ENCODE data around the gene CNP. TPM values are rescaled to one million over a fixed set of nuclear protein-coding genes. Genes with fewer than 3 reads are reported as not detected.

Gene CNP
- total and polyA plus RNA-seq, 10 of the 15 experiments (the other 5 are each of a cell fraction or from before 2014, with no cell fraction given) = 1.8 to 60.7 (median 31.4) TPM

DNA sequence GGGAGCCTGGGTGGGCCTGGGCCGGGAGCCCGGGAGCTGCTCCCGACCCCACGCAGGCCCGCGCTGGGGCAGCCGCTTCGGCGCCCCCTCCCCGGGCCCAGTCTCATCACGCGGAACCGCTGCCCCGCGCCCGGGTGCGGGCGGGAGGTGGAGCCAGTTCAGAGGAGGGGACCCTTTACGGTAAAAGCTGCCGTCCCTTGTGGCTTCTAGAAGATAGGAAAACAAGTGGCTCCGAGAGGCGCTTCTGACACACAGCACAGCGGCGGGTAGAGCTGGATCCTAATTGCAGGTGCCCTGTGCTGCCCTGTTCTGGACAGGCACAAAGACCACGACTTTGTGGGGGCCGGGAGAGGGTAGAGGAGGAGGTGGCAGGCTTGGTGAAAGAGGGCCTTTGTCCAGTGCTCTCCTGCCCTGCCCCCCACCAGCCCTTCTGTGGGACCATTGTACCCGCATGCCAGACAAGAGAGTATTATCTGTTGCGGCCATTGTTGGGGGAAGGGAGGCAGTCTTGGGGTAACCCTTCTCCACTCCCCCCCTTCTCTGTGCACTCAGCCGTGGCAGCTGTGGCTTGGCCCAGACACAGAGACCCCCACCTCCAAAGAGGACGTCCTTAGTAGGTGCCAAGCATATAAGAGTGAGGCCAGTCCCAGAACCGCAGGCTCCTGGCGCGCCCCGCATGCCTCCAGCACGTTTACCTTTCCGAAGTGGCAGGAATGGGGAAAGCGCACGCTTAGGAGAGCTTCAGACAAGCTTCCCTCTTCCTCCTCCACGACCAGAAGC is 736 bp downstream of the CNP start:
- 23% methylated on average over 39 of the region's 39 CpGs for WGBS (ENCODE audit: insufficient coverage, insufficient replicate concordance, low lambda C conversion rate, missing lambda C conversion rate)
- no TSS peak for BruUV-seq (replicated peaks)
- peak overlapping the region; percentile 79 for H3K4me3 ChIP-seq
- ATAC-seq = peak; percentile 8; the same call in 2 of the 3 replicates
- no peak for DNase-seq (ENCODE audit: low read depth, low spot score)
- SMC1A ChIA-PET (ENCODE audit: uncharacterized antibody, unreplicated experiment) = interaction anchor here (1.4 to 6.1 kb wide), 6 partner anchors 10 to 149 kb away, joined by 4 to 20 read pairs (median 12); partner anchors contain the start of gene DNAJC7
- FAIRE-seq = no peak
- no peaks in the 10 kb centered on the region for H3K27me3 ChIP-seq (replicated peaks in 1 of 2; ENCODE audit: control insufficient read depth in 2 of 2, insufficient read depth in 2 of 2, low read length in 1 of 2)
- no peaks in the 10 kb centered on the region for H3K9me3 ChIP-seq (replicated peaks; ENCODE audit: control insufficient read depth, insufficient read depth, low read length)
- POLR2A ChIA-PET = interaction anchor here (1.0 to 2.3 kb wide), 6 partner anchors 9 to 153 kb away, joined by 3 to 45 read pairs (median 9); partner anchors contain the start of genes DHX58 and DNAJC7
- H3K4me1 ChIP-seq (ENCODE audit: control insufficient read depth, insufficient read depth, low read length) = peaks cover 6% of the 10 kb centered on the region
- peak overlapping the region; percentile 66 for H2AFZ ChIP-seq (ENCODE audit: control insufficient read depth, low read depth, low read length)
- H3K9ac ChIP-seq (ENCODE audit: control insufficient read depth, insufficient read depth, low read length) = peak overlapping the region; percentile 88
- H4K20me1 ChIP-seq (ENCODE audit: control insufficient read depth, insufficient read depth) = no peaks in the 10 kb centered on the region
- peaks cover 23% of the 10 kb centered on the region for H3K79me2 ChIP-seq (ENCODE audit: control insufficient read depth, insufficient read depth, low read length)
- in situ Hi-C loops (cut with MboI) (no loop called here), intact Hi-C loops (cut with micrococcal nuclease; ENCODE audit: unreplicated experiment) (loop anchor here (2.0 to 5.0 kb wide), 2 partner anchors 49 to 215 kb away; partner anchors contain the start of genes DNAJC7 and KCNH4)
- H3K4me2 ChIP-seq (ENCODE audit: control insufficient read depth, insufficient read depth) = peak overlapping the region; percentile 94
- peak overlapping the region; percentile 87 for H3K27ac ChIP-seq (ENCODE audit: control insufficient read depth, insufficient read depth)
- RAD21 ChIA-PET (ENCODE audit: unreplicated experiment) = interaction anchor here (1.3 to 3.9 kb wide), 3 partner anchors 9 to 134 kb away, joined by 4 to 53 read pairs (median 16); partner anchors contain the start of genes DNAJC7 and NKIRAS2
- H3K36me3 ChIP-seq (ENCODE audit: control insufficient read depth in 2 of 2, insufficient read depth in 2 of 2, low read length in 1 of 2) = peaks cover 4 to 10% of the 10 kb centered on the region in 2 experiments; a peak in 3 of 4 replicates
- CTCF ChIA-PET = interaction anchor here (1.1 to 9.4 kb wide), 8 partner anchors 8 to 214 kb away, joined by 4 to 116 read pairs (median 10); partner anchors contain the start of genes DNAJC7, KAT2A, KCNH4 and NKIRAS2
- TF ChIP-seq EED (IDR thresholded peaks at IDR 0.05; ENCODE audit: low read depth) (no peak), SMAD1 (IDR thresholded peaks at IDR 0.05; ENCODE audit: low read depth, partially characterized antibody) (no peak), SIN3A (IDR thresholded peaks at IDR 0.05; ENCODE audit: low read depth, low read length) (no peak), CHD1 (IDR thresholded peaks at IDR 0.05; ENCODE audit: low read depth, low read length) (peak; percentile 17; the same call in 1 of the 2 replicates), RELA (IDR thresholded peaks at IDR 0.05; ENCODE audit: borderline replicate concordance, partially characterized antibody) (no peak), ZNF207 (IDR thresholded peaks at IDR 0.05; ENCODE audit: borderline replicate concordance) (no peak), ZSCAN29 (IDR thresholded peaks at IDR 0.05) (no peak), NR2F1 (conservative IDR thresholded peaks at IDR 0.05) (no peak), YY1 (IDR thresholded peaks at IDR 0.05; ENCODE audit: low read depth, low read length) (peak; percentile 87), ZNF24 (IDR thresholded peaks at IDR 0.05) (no peak), MTA3 (IDR thresholded peaks at IDR 0.05; ENCODE audit: borderline replicate concordance, low read length) (no peak), SMARCA5 (IDR thresholded peaks at IDR 0.05) (peak; percentile 77; the same call in 1 of the 2 replicates), ZNF622 (IDR thresholded peaks at IDR 0.05) (no peak), GATAD2B (conservative IDR thresholded peaks at IDR 0.05; ENCODE audit: low read depth) (0 out of 2 replicates have a peak, but pooled peaks have one; percentile 3), RAD21 (IDR thresholded peaks at IDR 0.05; ENCODE audit: insufficient read depth, low read depth, low read length) (no peak)
- TF ChIP-seq, protein P1, sequence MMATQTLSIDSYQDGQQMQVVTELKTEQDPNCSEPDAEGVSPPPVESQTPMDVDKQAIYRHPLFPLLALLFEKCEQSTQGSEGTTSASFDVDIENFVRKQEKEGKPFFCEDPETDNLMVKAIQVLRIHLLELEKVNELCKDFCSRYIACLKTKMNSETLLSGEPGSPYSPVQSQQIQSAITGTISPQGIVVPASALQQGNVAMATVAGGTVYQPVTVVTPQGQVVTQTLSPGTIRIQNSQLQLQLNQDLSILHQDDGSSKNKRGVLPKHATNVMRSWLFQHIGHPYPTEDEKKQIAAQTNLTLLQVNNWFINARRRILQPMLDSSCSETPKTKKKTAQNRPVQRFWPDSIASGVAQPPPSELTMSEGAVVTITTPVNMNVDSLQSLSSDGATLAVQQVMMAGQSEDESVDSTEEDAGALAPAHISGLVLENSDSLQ (IDR thresholded peaks at IDR 0.05) = no peak
- TF ChIP-seq, protein P2, sequence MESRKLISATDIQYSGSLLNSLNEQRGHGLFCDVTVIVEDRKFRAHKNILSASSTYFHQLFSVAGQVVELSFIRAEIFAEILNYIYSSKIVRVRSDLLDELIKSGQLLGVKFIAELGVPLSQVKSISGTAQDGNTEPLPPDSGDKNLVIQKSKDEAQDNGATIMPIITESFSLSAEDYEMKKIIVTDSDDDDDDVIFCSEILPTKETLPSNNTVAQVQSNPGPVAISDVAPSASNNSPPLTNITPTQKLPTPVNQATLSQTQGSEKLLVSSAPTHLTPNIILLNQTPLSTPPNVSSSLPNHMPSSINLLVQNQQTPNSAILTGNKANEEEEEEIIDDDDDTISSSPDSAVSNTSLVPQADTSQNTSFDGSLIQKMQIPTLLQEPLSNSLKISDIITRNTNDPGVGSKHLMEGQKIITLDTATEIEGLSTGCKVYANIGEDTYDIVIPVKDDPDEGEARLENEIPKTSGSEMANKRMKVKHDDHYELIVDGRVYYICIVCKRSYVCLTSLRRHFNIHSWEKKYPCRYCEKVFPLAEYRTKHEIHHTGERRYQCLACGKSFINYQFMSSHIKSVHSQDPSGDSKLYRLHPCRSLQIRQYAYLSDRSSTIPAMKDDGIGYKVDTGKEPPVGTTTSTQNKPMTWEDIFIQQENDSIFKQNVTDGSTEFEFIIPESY (IDR thresholded peaks at IDR 0.05) = no peak
- TF ChIP-seq, protein P3, sequence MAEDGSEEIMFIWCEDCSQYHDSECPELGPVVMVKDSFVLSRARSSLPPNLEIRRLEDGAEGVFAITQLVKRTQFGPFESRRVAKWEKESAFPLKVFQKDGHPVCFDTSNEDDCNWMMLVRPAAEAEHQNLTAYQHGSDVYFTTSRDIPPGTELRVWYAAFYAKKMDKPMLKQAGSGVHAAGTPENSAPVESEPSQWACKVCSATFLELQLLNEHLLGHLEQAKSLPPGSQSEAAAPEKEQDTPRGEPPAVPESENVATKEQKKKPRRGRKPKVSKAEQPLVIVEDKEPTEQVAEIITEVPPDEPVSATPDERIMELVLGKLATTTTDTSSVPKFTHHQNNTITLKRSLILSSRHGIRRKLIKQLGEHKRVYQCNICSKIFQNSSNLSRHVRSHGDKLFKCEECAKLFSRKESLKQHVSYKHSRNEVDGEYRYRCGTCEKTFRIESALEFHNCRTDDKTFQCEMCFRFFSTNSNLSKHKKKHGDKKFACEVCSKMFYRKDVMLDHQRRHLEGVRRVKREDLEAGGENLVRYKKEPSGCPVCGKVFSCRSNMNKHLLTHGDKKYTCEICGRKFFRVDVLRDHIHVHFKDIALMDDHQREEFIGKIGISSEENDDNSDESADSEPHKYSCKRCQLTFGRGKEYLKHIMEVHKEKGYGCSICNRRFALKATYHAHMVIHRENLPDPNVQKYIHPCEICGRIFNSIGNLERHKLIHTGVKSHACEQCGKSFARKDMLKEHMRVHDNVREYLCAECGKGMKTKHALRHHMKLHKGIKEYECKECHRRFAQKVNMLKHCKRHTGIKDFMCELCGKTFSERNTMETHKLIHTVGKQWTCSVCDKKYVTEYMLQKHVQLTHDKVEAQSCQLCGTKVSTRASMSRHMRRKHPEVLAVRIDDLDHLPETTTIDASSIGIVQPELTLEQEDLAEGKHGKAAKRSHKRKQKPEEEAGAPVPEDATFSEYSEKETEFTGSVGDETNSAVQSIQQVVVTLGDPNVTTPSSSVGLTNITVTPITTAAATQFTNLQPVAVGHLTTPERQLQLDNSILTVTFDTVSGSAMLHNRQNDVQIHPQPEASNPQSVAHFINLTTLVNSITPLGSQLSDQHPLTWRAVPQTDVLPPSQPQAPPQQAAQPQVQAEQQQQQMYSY (CRISPR knock-in tag; IDR thresholded peaks at IDR 0.05) = no peak
